B cell (primary cell): ENCODE measurements around the gene UQCC5. TPM values are rescaled to one million over a fixed set of nuclear protein-coding genes. Genes with fewer than 3 reads are reported as not detected.
A peak's percentile ranks its signal among the peaks of the same experiment; 100 is the strongest.

ENCODE experiments used
- ATAC-seq: fragments of 200-7000 bp; cut with Tn5 transposase; one replicate; pipeline ENCODE4 v1.10.0; 2021; ENCODE audit warnings: low read depth, mild to moderate bottlenecking, moderate number of reproducible peaks, moderate library complexity
- CTCF ChIA-PET: fragments of 350-600 bp; sonication (Branson Sonifier 250); formaldehyde crosslinking; loops from one replicate; lab custom pipeline; 2021; ENCODE audit warnings: antibody characterized with exemption, inconsistent platforms; lab: Charles Lee
- POLR2A ChIA-PET: fragments of 350-600 bp; sonication (Branson Sonifier 250); formaldehyde crosslinking; loops from one replicate; lab custom pipeline; 2021; ENCODE audit warnings: antibody characterized with exemption; lab: Charles Lee
- DNase-seq: peaks from one replicate; pipeline ENCODE4 v3.0.0; 2013
- H2AFZ ChIP-seq: 2 replicates; pipeline ENCODE4 v1.6.1; 2012; ENCODE audit warnings: mild to moderate bottlenecking, low read depth, low read length; ENCODE audit not compliant: insufficient read depth, poor library complexity, severe bottlenecking
- H3K27ac ChIP-seq, 2 donors: 1 replicate in 1 of 2; 2 replicates in 1 of 2; pipeline ENCODE4 v1.5.1; 2012 to 2013; ENCODE audit warnings: low read length in 2 of 2, mild to moderate bottlenecking in 2 of 2, moderate library complexity in 1 of 2
- H3K27me3 ChIP-seq, 4 experiments: fragments of 200-600 bp in 1 of 4; sonication (generic) in 1 of 4; replicated peaks in 1 of 4; 1 replicate in 2 of 4; 2 replicates in 2 of 4; pipeline versions ENCODE4 v1.6.1 to v1.7.0; 2013 to 2016; ENCODE audit warnings: low read length in 3 of 4, mild to moderate bottlenecking in 2 of 4, mixed read lengths in 1 of 4, moderate library complexity in 1 of 4; ENCODE audit not compliant: insufficient read depth in 4 of 4, control insufficient read depth in 3 of 4; ENCODE audit errors: control extremely low read depth in 1 of 4
- H3K36me3 ChIP-seq, 2 experiments: replicated peaks in 1 of 2; 1 replicate in 1 of 2; 2 replicates in 1 of 2; pipeline versions ENCODE4 v1.6.1 to v1.7.1; 2013; ENCODE audit warnings: low read length in 1 of 2; ENCODE audit not compliant: insufficient read depth in 2 of 2, control insufficient read depth in 1 of 2; ENCODE audit errors: control extremely low read depth in 1 of 2, extremely low read depth in 1 of 2
- H3K4me1 ChIP-seq, 2 donors: fragments of 200-600 bp in 1 of 2; sonication (generic) in 1 of 2; 1 replicate in 1 of 2; 2 replicates in 1 of 2; pipeline versions ENCODE4 v1.5.1 to v1.6.1; 2013 to 2017; ENCODE audit warnings: low read length in 2 of 2; ENCODE audit not compliant: control insufficient read depth in 2 of 2, insufficient read depth in 2 of 2
- H3K4me2 ChIP-seq: replicated peaks from 2 replicates; pipeline ENCODE3; 2012; ENCODE audit warnings: mild to moderate bottlenecking, low read depth, low read length; ENCODE audit not compliant: poor library complexity, severe bottlenecking
- H3K4me3 ChIP-seq, 5 experiments: fragments of 200-600 bp in 1 of 5; sonication (generic) in 1 of 5; 1 replicate in 3 of 5; 2 replicates in 2 of 5; pipeline versions ENCODE4 v1.5.1 to v1.7.0; 2011 to 2016; ENCODE audit warnings: low read length in 4 of 5, mild to moderate bottlenecking in 4 of 5, low read depth in 2 of 5, control low read depth in 1 of 5, moderate library complexity in 1 of 5; ENCODE audit not compliant: insufficient read depth in 1 of 5; ENCODE audit errors: control extremely low read depth in 1 of 5, extremely low read depth in 1 of 5
- H3K79me2 ChIP-seq: fragments of 200-600 bp; sonication (generic); one replicate; pipeline ENCODE4 v1.6.0; 2016; ENCODE audit warnings: low read length; ENCODE audit not compliant: control insufficient read depth, insufficient read depth
- H3K9ac ChIP-seq: fragments of 200-600 bp; sonication (generic); 2 replicates; pipeline ENCODE4 v1.6.1; 2017; ENCODE audit warnings: mild to moderate bottlenecking, low read length, moderate library complexity
- H3K9me3 ChIP-seq, 3 donors: one replicate each; pipeline versions ENCODE4 v1.6.1 to v1.7.1; 2013; ENCODE audit warnings: low read length in 2 of 3; ENCODE audit not compliant: control insufficient read depth in 2 of 3, insufficient read depth in 1 of 3; ENCODE audit errors: control extremely low read depth in 1 of 3
- H4K20me1 ChIP-seq: 2 replicates; pipeline ENCODE4 v1.6.0; 2012; ENCODE audit warnings: mild to moderate bottlenecking, low read length; ENCODE audit not compliant: insufficient read depth, control insufficient read depth, poor library complexity, severe bottlenecking
- H3K27ac Mint-ChIP-seq: one replicate; pipeline ENCODE4 v1.8.0; 2021; ENCODE audit warnings: mixed read lengths
- H3K27me3 Mint-ChIP-seq: one replicate; pipeline ENCODE4 v1.8.0; 2021; ENCODE audit warnings: mixed read lengths
- H3K4me1 Mint-ChIP-seq: one replicate; pipeline ENCODE4 v1.8.0; 2021; ENCODE audit warnings: mixed read lengths
- H3K4me3 Mint-ChIP-seq: one replicate; pipeline ENCODE4 v1.8.0; 2021; ENCODE audit warnings: mixed read lengths
- H3K9me3 Mint-ChIP-seq: one replicate; pipeline ENCODE4 v1.8.0; 2022; ENCODE audit warnings: mixed read lengths; ENCODE audit not compliant: insufficient read depth
- CTCF ChIP-seq: fragments of 200-600 bp; IDR thresholded peaks from one replicate; pipeline ENCODE4 v1.8.0; 2022; ENCODE audit warnings: antibody characterized with exemption, mild to moderate bottlenecking
- EZH2 ChIP-seq: IDR thresholded peaks from 2 replicates; pipeline ENCODE4 v1.6.1; 2012; ENCODE audit warnings: borderline replicate concordance, low read depth, mild to moderate bottlenecking, moderate library complexity, low read length; ENCODE audit not compliant: insufficient read depth, poor library complexity, severe bottlenecking
- WGBS: methylation state at CpG from one replicate; pipeline ENCODE4 v1.1.5; 2013; ENCODE audit warnings: missing lambda C conversion rate; ENCODE audit not compliant: insufficient coverage; 5-methylcytosine and 5-hydroxymethylcytosine counted together
- intact Hi-C: fragments of 100-400 bp; cut with micrococcal nuclease; formaldehyde crosslinking; loops from one replicate; pipeline ENCODE4 v1.10.0; 2022
- polyA plus RNA-seq: library from polyadenylated mRNA; depleted of rRNA; stranded (reverse); fragments of >200 nt; gene quantifications from 2 replicates; pipeline ENCODE4 v1.2.3, GENCODE V29; 2012
- total RNA-seq, 2 donors: library from RNA; stranded (reverse); fragments of 120-200 nt in 1 of 2; gene quantifications; 1 replicate in 1 of 2; 2 replicates in 1 of 2; pipeline versions ENCODE4 v1.2.3 to v1.2.4, GENCODE V29; 2013 to 2022

UQCC5 gene
- total and polyA plus RNA-seq, 2 donors (not counting 1 experiment from before 2014, with no cell fraction given) = 1.1 to 10.3 TPM

GRCh38 chr3:52498137-52499054 lies 38.0 kb upstream of the UQCC5 start:
- CTCF ChIA-PET = interaction anchor here (1.5 kb wide), 1 partner anchor 27 kb away, joined by 3 read pairs; no protein-coding TSS in a partner anchor
- DNase-seq = peak; percentile 63
- Histone ChIP-seq H3K9ac (no peak overlapping the region), H3K27ac (no peak overlapping the region), H3K79me2 (no peaks in the 10 kb centered on the region), H4K20me1 (no peaks in the 10 kb centered on the region), H3K4me3 (no peak overlapping the region), H3K9me3 (no peaks in the 10 kb centered on the region), H2AFZ (peak overlapping the region; percentile 69), H3K27me3 (no peaks in the 10 kb centered on the region), H3K4me2 (peak overlapping the region; percentile 55), H3K4me1 (peaks cover 11 to 17% of the 10 kb centered on the region in 2 donors), H3K36me3 (no peaks in the 10 kb centered on the region)
- TF ChIP-seq EZH2 (no peak), CTCF (no peak)
- POLR2A ChIA-PET = no interaction called here
- 19% methylated on average over 23 of the region's 24 CpGs for WGBS
- peak; percentile 60 for ATAC-seq
- Mint-ChIP-seq H3K27ac (peak overlapping the region; percentile 80), H3K9me3 (no peaks in the 10 kb centered on the region), H3K4me3 (no peak overlapping the region), H3K27me3 (no peaks in the 10 kb centered on the region), H3K4me1 (peaks cover 17% of the 10 kb centered on the region)
- intact Hi-C loops = no loop called here

GRCh38 chr3:52501046-52501445 lies 35.4 kb upstream of the UQCC5 start:
- Histone ChIP-seq H3K27ac (no peak overlapping the region), H4K20me1 (no peaks in the 10 kb centered on the region), H3K79me2 (no peaks in the 10 kb centered on the region), H3K9ac (no peak overlapping the region), H3K36me3 (no peaks in the 10 kb centered on the region), H2AFZ (no peak overlapping the region), H3K4me3 (no peak overlapping the region), H3K27me3 (no peaks in the 10 kb centered on the region), H3K4me2 (no peak overlapping the region), H3K4me1 (peaks cover 11 to 17% of the 10 kb centered on the region in 2 donors), H3K9me3 (no peaks in the 10 kb centered on the region)
- Mint-ChIP-seq H3K4me3 (no peak overlapping the region), H3K9me3 (no peaks in the 10 kb centered on the region), H3K27ac (no peak overlapping the region), H3K4me1 (peaks cover 17% of the 10 kb centered on the region), H3K27me3 (no peaks in the 10 kb centered on the region)
- POLR2A ChIA-PET = no interaction called here
- DNase-seq (no peak), ATAC-seq (no peak)
- intact Hi-C loops = no loop called here
- 81% methylated on average over 8 of the region's 11 CpGs for WGBS
- CTCF ChIA-PET = no interaction called here
- TF ChIP-seq EZH2 (no peak), CTCF (no peak)
